Tibial artery (tissue), 4 donors: ENCODE measurements around the gene KLHL29.
A peak's percentile ranks its signal among the peaks of the same experiment; 100 is the strongest.

Source experiments
- DNase-seq, 2 donors: peaks; one replicate each; pipeline ENCODE4 v3.0.0-alpha.2; 2019
- H3K27ac ChIP-seq, 2 donors: fragments of 200-600 bp; sonication (generic) in 1 of 2; 1 replicate in 1 of 2; 2 replicates in 1 of 2; pipeline ENCODE4 v1.5.1; 2018 to 2019; ENCODE audit warnings: mild to moderate bottlenecking in 1 of 2
- H3K27me3 ChIP-seq, 2 donors: fragments of 200-600 bp; sonication (generic) in 1 of 2; one replicate each; pipeline versions ENCODE4 v1.5.1 to v1.6.0; 2016 to 2019
- H3K36me3 ChIP-seq, 3 donors: fragments of 200-600 bp; sonication (generic) in 2 of 3; one replicate each; pipeline ENCODE4 v1.5.1; 2016 to 2019; ENCODE audit warnings: mild to moderate bottlenecking in 2 of 3
- H3K4me1 ChIP-seq, 4 donors: fragments of 200-600 bp; sonication (generic) in 2 of 4; 1 replicate in 3 of 4; 2 replicates in 1 of 4; pipeline ENCODE4 v1.5.1; 2016 to 2019
- H3K4me3 ChIP-seq, 2 donors: fragments of 200-600 bp; sonication (generic) in 1 of 2; 1 replicate in 1 of 2; 2 replicates in 1 of 2; pipeline ENCODE4 v1.5.1; 2018 to 2019; ENCODE audit warnings: mild to moderate bottlenecking in 2 of 2
- H3K9me3 ChIP-seq, 3 donors: fragments of 200-600 bp; sonication (generic) in 1 of 3; one replicate each; pipeline ENCODE4 v1.5.1; 2016 to 2019
- intact Hi-C: fragments of 100-400 bp; cut with DNase I; formaldehyde crosslinking; loops from one replicate; pipeline ENCODE4 v1.15.0; 2023; ENCODE audit warnings: low total_unique reads
- TF ChIP-seq, protein P1 (sequence below), 2 experiments: fragments of 200-600 bp in 1 of 2; fragments of 450-650 bp in 1 of 2; IDR thresholded peaks; one replicate each; pipeline ENCODE4 v1.5.1; 2017 to 2019; ENCODE audit warnings: antibody characterized with exemption in 2 of 2, mild to moderate bottlenecking in 1 of 2, moderate library complexity in 1 of 2

Gene KLHL29

DNA sequence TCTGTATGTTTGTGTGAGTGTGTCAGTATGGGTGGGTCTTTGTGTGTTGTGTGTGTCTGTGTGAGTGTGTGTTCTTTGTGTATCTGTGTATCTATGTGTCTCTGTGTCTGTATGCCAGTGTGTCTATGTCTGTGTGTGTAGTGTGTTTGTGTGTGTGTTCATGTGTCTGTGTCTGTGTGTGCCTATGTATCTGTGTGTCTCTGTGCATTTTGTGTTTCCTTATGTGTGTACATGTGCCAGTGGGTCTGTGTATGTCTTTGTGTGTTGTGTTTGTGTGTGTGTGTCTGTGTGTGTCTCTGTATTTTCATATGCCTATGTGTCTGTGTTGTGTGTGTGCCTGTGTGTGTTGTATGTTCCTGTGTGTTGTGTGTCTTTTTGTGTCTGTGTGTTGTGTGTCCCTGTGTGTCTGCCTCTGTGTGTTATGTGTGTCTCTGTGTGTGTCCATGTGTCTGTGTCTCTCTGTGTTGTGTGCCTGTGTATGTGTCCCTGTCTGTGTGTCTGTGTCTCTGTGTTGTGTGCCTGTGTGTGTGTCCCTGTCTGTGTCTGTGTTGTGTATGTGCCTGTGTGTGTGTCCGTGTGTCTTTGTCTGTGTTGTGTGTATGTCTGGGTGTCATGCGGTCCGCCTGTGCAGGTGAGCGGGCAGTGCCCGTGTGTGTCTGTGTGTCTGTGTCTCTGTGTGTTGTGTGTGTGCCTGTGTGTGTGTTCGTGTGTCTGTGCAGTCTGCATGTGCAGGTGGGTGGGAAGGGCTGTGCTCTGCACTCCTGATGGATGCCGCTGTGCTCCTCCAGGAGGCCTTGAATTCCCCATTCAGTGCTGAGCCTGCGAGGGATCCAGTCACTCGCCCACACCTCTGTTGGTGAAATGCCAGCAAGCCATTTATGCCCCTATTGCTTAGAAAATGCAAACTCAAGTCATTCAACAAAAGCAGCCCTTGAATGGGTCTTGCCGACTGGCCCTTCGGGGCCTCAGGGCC is 37.4 kb downstream of the KLHL29 start:
- no peak for DNase-seq
- intact Hi-C loops, result no loop called here
- H3K9me3 ChIP-seq, result no peaks in the 10 kb centered on the region
- H3K27me3 ChIP-seq, result no peaks in the 10 kb centered on the region
- no peak overlapping the region for H3K4me3 ChIP-seq
- H3K27ac ChIP-seq, result no peak overlapping the region
- H3K4me1 ChIP-seq, result peaks cover 0 to 50% (median 23%) of the 10 kb centered on the region in 4 donors
- no peaks in the 10 kb centered on the region for H3K36me3 ChIP-seq
- TF ChIP-seq, protein P1, sequence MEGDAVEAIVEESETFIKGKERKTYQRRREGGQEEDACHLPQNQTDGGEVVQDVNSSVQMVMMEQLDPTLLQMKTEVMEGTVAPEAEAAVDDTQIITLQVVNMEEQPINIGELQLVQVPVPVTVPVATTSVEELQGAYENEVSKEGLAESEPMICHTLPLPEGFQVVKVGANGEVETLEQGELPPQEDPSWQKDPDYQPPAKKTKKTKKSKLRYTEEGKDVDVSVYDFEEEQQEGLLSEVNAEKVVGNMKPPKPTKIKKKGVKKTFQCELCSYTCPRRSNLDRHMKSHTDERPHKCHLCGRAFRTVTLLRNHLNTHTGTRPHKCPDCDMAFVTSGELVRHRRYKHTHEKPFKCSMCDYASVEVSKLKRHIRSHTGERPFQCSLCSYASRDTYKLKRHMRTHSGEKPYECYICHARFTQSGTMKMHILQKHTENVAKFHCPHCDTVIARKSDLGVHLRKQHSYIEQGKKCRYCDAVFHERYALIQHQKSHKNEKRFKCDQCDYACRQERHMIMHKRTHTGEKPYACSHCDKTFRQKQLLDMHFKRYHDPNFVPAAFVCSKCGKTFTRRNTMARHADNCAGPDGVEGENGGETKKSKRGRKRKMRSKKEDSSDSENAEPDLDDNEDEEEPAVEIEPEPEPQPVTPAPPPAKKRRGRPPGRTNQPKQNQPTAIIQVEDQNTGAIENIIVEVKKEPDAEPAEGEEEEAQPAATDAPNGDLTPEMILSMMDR (IDR thresholded peaks at IDR 0.05), result no peak

DNA sequence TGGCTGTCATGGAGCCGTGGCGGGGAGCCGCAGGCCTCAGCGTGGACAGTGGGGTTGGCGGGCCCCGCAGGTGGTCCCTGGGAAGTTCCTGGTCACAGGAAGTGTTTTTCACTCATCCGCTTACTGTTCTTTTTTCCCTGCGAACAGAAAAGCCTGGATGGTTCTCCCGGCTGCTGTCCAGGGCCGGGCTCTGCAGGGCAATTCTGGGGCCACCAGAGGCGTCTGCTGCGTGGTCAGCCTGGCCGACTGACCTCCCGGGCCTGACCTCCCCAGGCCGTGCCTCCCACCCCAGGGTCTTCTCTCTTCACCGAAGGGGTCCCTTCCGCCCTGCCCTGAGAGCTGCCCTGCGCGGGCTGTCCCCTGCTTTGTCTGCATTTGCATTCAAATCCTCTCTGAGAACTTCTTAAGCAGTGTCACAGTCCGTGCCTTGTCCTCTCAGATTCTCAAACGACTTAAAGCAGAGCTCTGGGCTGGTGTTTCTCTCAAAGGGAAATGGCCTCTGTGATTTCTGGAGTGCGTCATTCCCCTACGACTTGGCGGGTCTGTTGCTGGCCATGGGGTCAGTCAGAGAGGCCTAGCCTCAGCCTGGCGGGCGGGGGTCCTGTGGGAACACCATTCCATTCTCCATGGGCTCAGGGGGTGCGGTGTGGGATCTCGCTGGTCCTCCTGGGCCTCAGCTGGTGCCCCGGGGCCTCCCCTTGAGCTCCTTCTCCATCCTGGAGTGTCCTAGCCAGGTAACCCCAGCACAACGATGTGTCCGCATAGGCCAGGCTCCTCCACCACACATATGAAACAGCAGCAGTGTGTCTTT is 38.3 kb downstream of the KLHL29 start:
- Histone ChIP-seq H3K4me1 (peaks cover 0 to 57% (median 24%) of the 10 kb centered on the region in 4 donors), H3K4me3 (no peak overlapping the region), H3K9me3 (no peaks in the 10 kb centered on the region), H3K36me3 (no peaks in the 10 kb centered on the region), H3K27me3 (no peaks in the 10 kb centered on the region), H3K27ac (peak overlapping the region in 1 of 2 donors; percentile 1)
- no peak for DNase-seq
- TF ChIP-seq, protein P1 (IDR thresholded peaks at IDR 0.05), result no peak
- intact Hi-C loops, result no loop called here

DNA sequence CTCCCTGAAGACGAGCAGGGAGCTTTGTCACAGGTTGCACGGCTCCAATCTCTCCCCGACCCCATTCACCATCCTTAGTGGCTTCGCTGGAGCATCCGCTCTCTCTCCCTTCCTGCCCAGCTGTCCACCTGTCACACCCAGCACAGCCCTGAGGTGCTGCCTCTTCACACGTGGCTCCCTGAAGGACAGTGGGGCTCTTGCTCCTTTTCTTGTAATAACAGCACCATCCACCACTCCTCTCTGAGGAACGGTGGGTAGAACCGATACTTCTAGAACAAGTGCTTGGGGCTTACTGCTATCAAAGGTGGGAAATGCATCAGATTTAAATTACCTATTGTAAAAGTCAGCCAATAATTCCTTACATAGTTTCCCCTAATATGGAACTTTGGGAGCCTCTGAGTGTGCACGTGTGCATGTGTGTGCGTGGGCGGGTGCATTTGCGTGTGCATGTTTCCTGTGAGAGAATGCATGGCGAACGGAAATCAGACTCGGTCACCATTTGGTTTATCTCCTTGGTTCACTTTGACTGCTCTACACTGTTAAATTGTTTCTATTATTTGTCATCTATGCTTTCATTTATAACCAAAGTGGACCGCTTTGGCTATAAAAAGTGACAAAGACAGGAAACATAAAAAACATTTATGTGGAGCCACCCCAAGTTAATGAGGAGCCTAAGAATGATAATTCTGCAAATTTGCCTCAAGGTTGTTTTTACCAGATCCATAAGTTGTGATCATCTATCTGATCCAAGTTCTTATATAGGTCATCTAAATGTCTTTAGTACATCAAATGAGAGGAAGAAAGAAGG is 39.1 kb downstream of the KLHL29 start:
- Histone ChIP-seq H3K36me3 (no peaks in the 10 kb centered on the region), H3K9me3 (no peaks in the 10 kb centered on the region), H3K27me3 (no peaks in the 10 kb centered on the region), H3K4me1 (peaks cover 0 to 49% (median 24%) of the 10 kb centered on the region in 4 donors), H3K4me3 (no peak overlapping the region), H3K27ac (peak overlapping the region in 1 of 2 donors; percentile 1)
- no peak for DNase-seq
- TF ChIP-seq, protein P1 (IDR thresholded peaks at IDR 0.05), result no peak
- intact Hi-C loops, result no loop called here

DNA sequence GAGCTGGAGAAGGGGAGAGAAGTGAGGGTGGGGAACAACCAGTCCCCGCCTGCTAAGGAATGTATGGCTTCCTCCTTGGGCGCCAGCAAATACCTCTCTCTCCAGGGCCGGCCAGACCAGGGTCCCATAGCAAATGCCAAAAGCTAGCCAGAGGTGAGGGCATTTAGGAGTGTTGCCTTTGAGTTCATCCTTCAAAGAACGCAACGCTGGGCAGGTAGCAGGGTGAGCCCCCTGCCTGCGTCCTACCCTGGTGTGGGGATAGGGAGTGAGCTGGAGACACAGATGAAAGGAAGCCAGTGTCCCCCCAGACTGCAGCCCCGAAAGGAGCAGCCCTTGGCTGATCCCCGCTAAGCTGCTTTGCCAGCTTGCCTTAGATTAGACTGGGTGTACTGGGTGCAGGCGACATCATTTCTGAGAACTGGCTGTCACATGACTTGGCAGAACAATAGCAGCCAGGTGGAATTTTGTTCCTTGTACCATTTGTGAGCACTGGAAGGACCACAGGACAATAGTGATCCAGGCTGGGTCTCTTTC is 40.4 kb downstream of the KLHL29 start:
- H3K9me3 ChIP-seq, result no peaks in the 10 kb centered on the region
- no peak overlapping the region for H3K4me3 ChIP-seq
- TF ChIP-seq, protein P1 (IDR thresholded peaks at IDR 0.05), result no peak
- no peaks in the 10 kb centered on the region for H3K27me3 ChIP-seq
- no peak for DNase-seq
- peak overlapping the region; percentile 71 to 80 for H3K27ac ChIP-seq
- H3K4me1 ChIP-seq, result peaks cover 0 to 40% (median 20%) of the 10 kb centered on the region in 4 donors
- H3K36me3 ChIP-seq, result no peaks in the 10 kb centered on the region
- intact Hi-C loops, result no loop called here

DNA sequence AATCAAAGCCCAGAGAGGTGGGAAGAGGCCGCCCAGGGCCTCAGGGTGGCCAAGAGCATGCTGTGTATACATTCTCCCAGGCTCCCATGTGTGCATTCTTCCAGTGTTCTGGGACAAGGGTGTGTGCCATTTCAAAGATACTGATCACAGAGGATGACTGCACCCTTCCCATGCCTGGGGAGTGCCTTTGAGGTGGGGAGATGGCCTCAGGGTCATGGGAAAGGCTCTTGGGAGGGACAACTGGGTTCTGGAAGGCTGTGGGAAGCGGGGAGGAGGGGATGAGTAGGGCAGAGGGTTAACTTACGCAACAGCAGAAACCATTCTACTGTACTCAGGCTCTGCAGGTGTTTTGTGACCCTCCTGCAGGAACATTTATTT is 40.9 kb downstream of the KLHL29 start:
- no peak for DNase-seq
- Histone ChIP-seq H3K4me3 (no peak overlapping the region), H3K27me3 (no peaks in the 10 kb centered on the region), H3K36me3 (no peaks in the 10 kb centered on the region), H3K4me1 (peaks cover 0 to 36% (median 20%) of the 10 kb centered on the region in 4 donors), H3K27ac (peak overlapping the region; percentile 71 to 80), H3K9me3 (no peaks in the 10 kb centered on the region)
- intact Hi-C loops, result no loop called here
- TF ChIP-seq, protein P1 (IDR thresholded peaks at IDR 0.05), result no peak
